Omental fat pad (tissue), 4 donors: ENCODE data around the gene APBA2. TPM values are rescaled to one million over a fixed set of nuclear protein-coding genes. Genes with fewer than 3 reads are reported as not detected.

Experiments
- ATAC-seq: fragments of 150-250 bp; one replicate; pipeline ENCODE4 v1.9.1; 2016; ENCODE audit warnings: mild to moderate bottlenecking, moderate library complexity; ENCODE audit not compliant: low FRiP score
- DNase-seq: peaks from one replicate; pipeline ENCODE4 v3.0.0-alpha.2; 2019; ENCODE audit warnings: low spot score
- CTCF ChIP-seq, 3 donors: fragments of 450-650 bp; IDR thresholded peaks; one replicate each; pipeline ENCODE4 v1.5.1; 2016 to 2017; ENCODE audit warnings: antibody characterized with exemption in 3 of 3, mild to moderate bottlenecking in 3 of 3, moderate library complexity in 2 of 3
- total RNA-seq, 4 donors: library from RNA; depleted of rRNA; stranded (reverse); fragments of >200 nt; gene quantifications; one replicate each; pipeline ENCODE4 v1.1.0, GENCODE V29; 2016

The APBA2 gene
- total RNA-seq, 4 donors from 2014 or later: 0.93 to 4.3 (median 2.6) TPM

DNA sequence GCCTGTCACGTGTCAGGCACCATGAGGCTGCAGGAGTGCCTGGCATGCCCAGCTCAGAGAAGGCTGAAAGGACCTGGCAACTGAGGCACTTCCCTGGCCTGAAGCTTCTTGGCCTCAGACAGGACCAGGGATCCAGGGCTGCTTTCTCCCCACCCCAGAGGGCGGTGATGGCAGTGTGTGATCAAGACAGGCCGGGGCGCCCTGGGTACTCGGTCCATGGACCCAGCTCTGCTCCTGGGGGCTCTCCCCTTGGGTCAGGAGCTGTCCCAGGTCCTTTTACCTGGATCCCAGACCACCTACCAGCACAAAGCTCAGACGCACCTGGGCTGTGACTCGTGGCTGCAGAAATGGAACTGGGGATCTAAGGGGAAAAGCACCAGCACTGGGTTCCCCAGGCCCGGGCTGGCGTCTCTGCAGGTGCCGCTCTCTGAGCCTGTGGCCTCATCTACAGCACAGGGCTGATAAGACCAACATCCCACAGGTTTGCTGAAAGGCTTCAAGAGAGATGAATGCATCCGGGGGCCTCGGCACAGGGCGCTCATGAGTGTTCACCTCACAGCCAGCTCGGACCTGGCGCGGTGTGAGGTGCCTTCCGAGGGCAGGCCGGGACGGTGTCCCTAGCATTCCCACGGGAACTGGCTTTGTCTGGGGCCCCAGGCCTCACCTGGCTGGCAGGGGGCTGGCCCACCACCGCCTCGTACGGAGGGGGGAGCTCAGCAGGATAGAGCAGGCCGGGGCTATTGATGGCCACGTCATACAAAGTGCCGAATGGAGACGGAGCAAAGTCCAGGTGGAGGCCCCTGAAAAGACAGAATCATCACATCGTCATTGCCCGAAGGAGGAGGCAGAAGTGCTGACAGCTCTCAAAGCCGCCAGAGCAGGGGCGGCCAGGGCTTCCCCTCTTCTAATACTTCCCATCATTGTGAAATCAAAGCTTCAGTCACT, 250.2 kb downstream of the APBA2 start:
- no peak for DNase-seq
- ATAC-seq: no peak
- TF ChIP-seq CTCF (IDR thresholded peaks at IDR 0.05): no peak

DNA sequence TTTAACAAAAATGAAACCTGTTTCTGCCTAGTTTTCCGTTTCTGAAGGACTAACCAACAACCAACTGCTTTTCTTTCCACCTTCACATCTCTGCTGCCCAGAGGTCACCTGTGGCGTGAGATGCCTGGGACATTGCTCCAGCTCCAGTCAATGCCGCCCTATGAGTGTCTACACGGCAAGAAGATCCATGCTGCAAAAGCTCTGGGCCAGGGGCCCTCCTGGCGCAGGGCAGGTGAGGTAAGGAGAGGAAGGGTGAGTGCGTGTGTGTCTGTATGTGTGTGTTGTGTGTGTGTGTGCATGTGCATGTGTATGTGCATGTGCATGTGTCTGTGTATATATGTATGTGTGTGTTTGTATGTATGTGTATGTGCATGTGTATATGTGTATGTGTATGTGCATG, 252.5 kb downstream of the APBA2 start:
- no peak for DNase-seq
- no peak for TF ChIP-seq CTCF (IDR thresholded peaks at IDR 0.05)

GRCh38 chr15:29139072-29139471, 253.3 kb downstream of the APBA2 start:
- DNase-seq: no peak
- TF ChIP-seq CTCF (IDR thresholded peaks at IDR 0.05): no peak
- no peak for ATAC-seq

More for the DNA sequence above, 252.5 kb downstream of the APBA2 start:
- ATAC-seq: no peak

- TF ChIP-seq CTCF (IDR thresholded peaks at IDR 0.05): no peak
- DNase-seq: no peak
- ATAC-seq: no peak
Observed at GRCh38 chr15:29139540-29140459, 254.0 kb downstream of the APBA2 start.

DNA sequence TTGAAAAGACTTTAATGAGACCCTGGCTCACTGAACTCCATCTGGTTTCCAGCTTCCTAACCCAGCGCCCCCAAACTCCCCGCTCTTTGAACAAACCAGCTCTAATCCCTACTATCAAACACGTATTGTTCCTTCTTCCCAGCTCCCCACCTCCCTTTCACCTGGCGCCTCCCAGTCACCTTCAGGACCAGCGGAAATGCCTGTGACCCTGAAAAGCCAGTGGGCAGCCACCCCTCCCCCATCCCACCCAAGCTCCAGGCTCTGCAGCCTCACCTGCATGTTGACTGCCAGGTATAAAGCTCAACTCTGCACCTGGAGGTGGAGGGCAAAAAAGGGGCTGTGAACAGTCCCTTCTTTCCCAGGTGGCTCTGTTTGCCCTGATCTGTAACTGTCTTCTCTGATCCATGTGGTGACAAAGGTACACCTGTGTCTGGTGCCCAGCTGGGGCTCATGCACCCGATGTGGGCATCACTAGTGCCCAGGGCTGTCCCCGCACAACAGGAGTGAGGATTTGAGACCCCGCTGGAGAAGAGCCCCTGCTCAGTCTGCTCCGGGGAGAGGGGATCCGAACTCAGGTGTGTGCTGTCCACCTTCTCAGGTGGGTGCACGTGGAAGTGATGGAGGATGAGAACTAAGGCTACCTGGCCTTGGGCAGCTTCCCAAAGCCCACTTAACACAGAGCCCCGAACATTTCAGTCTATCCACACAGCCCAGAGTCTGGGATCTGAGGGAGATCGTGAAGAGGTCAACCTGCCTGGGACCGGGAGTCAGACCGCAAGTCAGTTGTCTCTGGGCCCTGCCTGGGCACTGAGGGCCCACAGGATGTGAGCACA, 254.9 kb downstream of the APBA2 start:
- ATAC-seq (no peak), DNase-seq (no peak)
- no peak for TF ChIP-seq CTCF (IDR thresholded peaks at IDR 0.05)

DNA sequence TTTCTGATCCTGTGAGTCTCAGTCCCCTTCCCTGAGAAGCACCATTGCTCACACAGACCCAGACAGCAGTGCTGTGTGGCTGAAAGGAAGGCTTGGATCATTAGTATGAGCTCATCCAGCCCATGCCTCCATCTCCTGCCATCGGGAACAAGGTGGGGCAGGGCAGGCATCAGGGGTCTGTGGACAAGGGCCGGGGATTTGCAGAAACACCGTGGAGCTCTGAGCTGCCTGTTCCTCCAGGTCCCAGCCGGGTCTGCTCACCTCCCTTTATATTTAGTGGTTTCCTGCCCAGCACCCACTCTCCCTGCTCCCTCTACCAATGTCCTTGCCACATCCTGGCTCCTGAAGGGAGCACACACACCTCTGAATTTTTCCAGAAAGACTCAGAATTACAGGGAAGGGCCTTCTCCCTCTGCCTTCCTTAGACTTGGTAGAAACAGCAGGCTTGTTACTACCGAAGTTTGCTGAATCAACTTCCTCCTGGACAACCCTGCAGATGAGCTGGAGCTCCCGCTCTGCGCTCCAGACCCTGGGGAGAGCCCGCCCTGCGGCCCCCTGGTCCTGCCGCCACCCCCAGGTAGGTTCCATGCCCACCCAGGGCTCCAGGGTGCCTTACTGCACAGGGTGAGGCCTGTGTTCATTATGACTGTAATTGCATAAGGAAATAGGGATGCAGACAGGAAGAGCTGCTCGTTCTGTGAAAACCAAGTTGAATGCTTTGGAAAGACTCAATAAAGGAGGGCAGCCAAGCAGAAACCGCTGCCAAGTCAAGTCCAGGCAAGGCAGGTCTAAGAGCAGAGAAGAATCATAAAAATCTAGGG, 255.7 kb downstream of the APBA2 start:
- ATAC-seq (no peak), DNase-seq (no peak)
- no peak for TF ChIP-seq CTCF (IDR thresholded peaks at IDR 0.05)
